ENCODE measurements around the gene PTPRN2.
"Not testable (repeated sequence)": the region's sequence is repeated elsewhere in the genome, so short reads cannot be mapped to it uniquely, and the experiment has no call there.

PTPRN2 gene

GRCh38 chr7:157946398-157947060 lies 641.1 kb downstream of the PTPRN2 start:
- no peak for DNase-seq

- DNase-seq, result no peak
These were observed 642.2 kb downstream of the PTPRN2 start for GRCh38 chr7:157945401-157945800.

DNA sequence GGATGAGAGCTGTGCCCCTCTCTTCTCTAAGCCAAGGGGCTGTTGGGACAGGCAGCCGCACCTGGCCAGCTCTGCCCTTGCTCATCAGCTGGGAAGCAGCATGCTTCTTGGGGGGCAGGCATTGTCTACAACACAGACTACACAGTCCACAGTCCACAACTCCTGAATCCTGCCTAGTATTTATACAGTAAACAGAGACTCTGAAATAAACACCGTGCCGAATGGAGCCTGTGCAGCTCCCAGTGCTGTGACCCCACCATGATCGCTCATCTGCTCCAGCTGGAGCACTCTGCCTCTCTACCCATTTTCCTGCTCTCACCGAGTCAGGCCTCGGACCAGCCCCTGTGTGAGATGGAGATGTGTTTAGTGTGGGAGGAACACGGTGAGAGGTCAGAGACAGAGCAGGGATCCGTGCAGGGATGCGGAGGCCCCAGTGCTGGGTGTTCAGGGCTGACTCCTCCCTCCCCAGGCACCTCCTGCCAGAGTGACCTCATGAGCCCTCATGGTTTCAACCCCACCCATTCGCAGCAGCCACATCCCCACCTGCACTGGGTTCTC lies 642.8 kb downstream of the PTPRN2 start:
- no peak for DNase-seq

DNA sequence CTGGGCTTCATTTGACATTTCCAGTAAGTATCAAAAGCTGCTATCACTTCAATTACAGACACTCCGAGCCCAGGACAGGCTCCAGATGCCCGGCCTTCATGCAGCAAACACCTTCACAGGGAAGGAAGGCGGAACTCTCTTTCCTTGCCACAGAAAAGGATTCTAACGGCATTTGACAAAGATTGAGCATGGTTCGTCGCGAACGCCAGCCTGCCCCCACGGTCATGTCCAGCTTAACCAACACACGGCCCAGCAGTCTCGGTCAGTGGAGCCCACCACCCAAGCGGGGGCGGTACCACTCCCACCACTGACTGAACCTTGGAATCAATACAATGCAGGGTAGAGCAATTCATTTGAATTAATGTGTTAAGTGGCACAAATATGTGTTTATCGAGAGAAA lies 643.6 kb downstream of the PTPRN2 start:
- DNase-seq, result no peak

GRCh38 chr7:157943561-157943960 lies 644.1 kb downstream of the PTPRN2 start:
- no peak for DNase-seq

GRCh38 chr7:157941210-157941609 lies 646.4 kb downstream of the PTPRN2 start:
- no peak for DNase-seq

DNA sequence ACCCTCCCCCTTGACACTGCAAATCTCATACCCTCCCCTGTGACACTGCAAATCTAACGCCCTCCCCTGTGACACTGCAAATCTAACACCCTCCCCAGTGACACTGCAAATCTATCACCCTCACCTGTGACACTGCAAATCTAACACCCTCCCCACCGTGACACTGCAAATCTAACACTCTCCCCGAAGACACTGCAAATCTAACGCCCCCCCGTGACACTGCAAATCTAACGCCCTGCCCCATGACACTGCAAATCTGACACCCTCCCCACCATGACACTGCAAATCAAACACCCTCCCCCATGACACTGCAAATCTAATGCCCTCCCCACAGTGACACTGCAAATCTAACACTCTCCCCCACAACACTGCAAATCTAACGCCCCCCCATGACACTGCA lies 647.1 kb downstream of the PTPRN2 start:
- no peak for DNase-seq

- DNase-seq, result no peak
These were observed 649.4 kb downstream of the PTPRN2 start for GRCh38 chr7:157938211-157938610.

- no peak for DNase-seq
These were observed 650.2 kb downstream of the PTPRN2 start for GRCh38 chr7:157937406-157937805.

- DNase-seq, result no peak
These were observed 650.6 kb downstream of the PTPRN2 start for GRCh38 chr7:157936976-157937375.

DNA sequence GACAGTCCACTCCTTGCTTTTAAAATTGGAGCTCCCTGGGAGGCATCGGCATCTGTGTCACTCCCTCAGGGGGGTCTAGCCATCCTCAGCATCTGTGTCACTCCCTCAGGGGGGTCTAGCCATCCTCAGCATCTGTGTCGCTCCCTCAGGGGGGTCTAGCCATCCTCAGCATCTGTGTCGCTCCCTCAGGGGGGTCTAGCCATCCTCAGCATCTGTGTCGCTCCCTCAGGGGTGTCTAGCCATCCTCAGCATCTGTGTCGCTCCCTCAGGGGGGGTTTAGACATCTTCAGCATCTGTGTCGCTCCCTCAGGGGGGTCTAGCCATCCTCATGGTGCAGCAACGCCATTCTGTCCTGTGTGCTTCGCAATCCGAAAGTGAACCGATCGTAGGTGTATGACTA lies 651.9 kb downstream of the PTPRN2 start:
- not testable (repeated sequence) for DNase-seq

- DNase-seq, result not testable (repeated sequence)
These were observed 654.1 kb downstream of the PTPRN2 start for GRCh38 chr7:157933219-157934155.

- DNase-seq, result no peak
These were observed 655.0 kb downstream of the PTPRN2 start for GRCh38 chr7:157932498-157933218.

DNA sequence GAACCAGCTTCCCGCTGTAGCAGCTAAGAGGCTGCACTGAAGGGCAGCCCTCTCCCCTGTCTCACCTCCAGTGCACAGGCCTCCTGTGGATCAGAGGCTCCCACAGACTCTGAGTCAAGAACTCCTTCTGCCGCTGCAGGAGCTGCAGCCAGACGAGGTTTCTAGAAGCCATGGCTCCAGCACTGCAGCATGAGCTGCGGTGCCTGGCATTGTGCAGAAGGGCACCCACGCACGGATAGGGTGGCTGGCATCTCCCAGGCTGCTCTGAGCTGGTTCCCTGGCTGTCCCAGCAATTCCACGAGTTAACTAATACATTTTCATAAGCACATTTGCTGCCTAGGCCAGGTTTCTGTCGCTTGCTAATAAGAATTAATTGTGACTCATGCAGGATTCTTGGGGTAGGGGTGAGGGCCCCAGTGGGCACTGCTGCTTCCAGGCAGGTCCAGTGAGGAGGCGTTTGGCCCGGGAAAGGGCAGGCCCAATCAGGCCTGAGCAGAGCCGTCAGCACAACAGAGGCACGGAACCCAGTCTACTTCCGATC lies 656.6 kb downstream of the PTPRN2 start:
- no peak for DNase-seq

DNA sequence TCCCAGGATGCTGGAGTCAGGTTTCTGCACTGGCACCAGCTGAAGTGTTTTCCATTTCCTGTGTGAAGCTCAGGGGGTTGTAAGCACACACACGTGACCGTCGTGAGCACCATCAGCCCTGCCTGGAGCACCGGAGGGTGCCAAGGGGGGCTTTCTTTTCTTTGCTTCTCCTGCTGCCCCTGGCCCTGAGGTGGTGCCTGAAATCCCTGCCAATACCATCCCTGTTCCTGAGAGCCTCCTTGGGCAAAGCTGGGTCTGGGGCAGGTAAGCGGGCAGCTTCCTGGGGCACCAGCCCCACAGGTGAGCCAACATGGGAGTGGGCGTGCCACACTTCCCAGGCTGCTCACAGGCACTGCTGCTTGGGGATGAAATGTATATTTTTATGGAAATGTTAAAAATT lies 657.2 kb downstream of the PTPRN2 start:
- no peak for DNase-seq

GRCh38 chr7:157929671-157930070 lies 658.0 kb downstream of the PTPRN2 start:
- no peak for DNase-seq

DNA sequence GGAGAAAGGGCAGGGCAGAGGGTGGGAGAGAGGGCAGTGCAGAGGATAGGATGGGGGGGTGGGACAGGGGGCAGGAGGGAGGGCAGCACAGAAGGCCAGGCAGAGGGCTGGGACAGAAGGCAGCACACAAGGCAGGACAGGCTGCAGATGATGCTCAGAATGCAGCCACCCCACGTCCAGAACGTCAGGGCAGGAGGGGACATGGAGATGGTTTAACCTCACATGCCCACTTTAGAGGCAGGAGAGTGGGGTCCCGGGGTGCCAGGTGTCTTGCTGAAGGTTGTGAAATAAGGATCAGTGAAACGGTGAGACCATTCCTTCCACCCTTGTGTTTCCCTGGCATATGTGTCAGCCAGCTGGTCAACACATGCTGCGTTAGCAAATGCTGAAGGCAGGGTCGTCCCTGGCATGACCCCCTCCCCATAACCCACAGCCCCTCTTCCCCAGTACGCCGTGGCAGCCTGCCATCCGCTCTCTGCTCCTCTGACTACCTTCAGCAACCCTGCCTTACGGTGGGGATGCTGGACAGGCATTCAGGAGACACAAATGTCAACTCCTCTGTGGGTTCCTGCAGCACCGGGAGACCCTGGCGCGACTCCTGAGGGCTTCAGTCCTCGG lies 658.7 kb downstream of the PTPRN2 start:
- DNase-seq, result no peak

DNA sequence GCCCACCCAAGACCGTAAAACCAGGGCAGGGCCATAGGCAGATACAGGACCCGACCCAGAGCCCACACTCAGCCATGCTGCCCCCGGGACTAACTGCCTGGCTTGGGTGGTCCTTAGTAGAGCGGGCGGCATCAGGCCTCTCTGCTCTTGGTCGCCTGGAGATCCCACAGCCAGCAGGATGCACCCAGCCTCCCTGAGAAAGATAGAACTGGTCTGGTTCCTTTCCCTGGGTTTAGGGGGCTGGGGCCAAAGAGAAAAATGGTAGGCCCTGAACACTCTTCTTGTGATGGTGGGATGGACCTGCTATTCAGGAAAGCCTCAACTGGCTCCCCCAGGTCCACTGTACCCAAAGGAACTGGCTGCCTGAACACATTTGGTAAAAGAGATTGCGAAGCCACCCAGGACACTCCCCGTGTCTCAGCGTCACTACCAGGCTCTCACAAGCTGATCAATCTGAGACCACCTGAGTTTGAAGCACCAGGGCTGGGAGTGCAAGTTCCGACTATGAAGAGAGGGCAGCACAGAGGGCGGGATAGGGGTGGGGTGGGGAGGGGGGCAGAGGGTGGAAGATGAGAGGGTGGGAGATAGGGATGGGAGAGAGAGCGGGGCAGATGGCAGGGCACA lies 659.3 kb downstream of the PTPRN2 start:
- no peak for DNase-seq

GRCh38 chr7:157927313-157927925 lies 660.2 kb downstream of the PTPRN2 start:
- no peak for DNase-seq

GRCh38 chr7:157926521-157927150 lies 661.0 kb downstream of the PTPRN2 start:
- no peak for DNase-seq

DNA sequence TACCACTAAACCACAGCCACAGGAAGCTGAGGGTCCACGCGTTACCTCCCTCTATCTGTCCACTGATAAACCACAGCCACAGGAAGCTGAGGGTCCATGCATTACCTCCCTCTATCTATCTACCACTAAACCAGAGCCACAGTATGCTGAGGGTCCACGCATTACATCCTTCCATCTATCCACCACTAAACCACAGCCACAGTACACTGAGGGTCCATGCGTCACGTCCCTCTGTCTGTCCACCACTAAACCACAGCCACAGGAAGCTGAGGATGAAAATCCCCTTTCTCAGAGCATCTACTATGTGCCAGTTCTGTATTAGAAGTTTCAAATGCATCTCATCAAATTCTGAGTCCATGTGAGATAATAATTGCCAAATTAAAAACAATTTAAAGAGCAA lies 661.5 kb downstream of the PTPRN2 start:
- no peak for DNase-seq
